Measurements from ENCODE around the gene RAMP2.
"Not testable (repeated sequence)": the region's sequence is repeated elsewhere in the genome, so short reads cannot be mapped to it uniquely, and the experiment has no call there.

RAMP2 gene, protein sequence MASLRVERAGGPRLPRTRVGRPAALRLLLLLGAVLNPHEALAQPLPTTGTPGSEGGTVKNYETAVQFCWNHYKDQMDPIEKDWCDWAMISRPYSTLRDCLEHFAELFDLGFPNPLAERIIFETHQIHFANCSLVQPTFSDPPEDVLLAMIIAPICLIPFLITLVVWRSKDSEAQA

DNA sequence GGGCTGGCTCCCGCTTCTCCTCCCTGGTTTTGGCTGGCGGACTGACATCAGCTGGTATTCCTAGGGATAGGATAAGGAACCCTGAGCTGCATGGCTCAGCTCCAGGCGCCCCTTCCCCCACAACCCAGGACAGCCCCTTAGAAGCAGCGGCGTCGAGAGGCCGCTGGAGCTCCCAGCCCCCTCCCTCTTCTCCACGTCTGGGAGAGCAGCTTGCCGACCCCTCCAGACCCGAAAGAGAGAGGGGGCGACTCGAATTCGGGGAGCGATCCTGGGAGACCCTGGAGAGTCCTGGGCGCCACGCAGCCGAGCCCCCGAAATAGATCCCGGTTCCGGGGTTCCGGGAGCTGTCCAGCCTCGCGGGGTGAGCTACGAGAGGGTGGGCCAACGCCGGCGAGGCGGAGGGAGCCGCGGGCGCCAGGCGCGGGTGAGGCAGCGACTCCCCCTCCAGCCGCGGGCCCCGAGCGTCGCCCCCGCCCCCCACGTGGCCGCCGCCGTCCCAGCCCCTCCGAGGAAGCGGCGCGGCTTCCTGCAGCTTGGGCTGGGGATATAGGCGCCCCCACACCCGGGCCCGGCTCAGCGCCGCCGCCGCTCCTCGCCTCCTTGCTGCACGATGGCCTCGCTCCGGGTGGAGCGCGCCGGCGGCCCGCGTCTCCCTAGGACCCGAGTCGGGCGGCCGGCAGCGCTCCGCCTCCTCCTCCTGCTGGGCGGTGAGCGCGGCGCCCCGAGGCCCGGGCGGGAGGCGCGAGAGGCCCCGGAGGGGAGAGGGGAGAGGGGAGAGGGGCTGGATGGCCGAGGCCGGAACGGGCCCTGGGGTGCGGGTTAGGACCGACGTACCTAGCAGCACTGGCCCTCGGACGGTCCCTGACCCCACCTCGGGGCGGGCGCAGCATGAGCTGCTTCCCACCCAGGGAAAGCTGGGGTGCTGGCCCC, at the start of gene RAMP2:
RAMP2 (plus strand) TSS at position 576 of the 930 bp plus-strand sequence; CDS start at position 611, 35 bp downstream.
- no peak for DNase-seq

DNA sequence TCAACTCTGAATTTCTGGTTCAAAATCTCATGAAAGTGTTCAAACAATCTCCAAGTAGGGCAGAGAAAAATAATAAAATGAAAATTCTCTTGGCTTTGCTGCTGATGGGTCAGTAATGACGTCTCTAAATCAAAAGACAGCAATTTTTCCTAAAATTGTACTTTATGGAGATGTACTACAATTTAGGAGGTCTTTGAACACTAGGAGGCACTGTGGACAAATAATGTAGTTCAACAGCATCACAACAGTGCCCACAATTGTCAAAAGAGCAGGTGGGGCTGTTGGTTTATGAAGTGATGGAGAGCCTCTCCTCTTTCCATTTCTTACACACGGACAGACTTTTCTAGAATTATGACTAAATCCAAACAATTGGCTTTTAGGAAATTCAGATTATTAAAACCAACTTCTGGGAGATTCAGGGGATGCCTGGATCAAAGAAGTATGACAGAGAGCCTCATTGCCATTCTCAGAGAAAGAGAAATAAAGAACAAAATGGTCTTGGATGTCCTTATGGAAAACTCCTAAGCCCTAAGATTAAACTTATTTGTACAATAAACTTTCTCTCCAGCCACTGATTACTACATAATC, 39.9 kb upstream of the RAMP2 start:
- peak; percentile 88 for DNase-seq

DNA sequence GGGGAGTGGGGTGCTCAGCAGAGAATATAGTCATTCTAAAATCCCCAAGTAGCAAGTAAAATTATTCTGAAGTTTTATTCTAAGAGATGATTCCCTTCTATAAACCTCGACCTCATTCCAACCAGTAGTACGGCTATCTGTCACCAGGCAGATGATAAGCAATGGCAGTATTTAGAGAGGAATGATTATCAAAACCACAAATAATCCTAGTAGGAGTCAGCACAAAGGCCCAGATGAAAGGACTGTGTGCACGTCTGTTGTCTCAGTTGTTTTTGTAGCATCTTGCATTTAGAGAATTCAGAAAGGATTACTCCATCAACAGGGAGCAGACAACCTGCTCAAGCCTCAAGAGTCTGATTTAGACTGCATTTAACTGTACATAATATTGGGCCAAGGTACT, 37.4 kb upstream of the RAMP2 start:
- no peak for DNase-seq

DNA sequence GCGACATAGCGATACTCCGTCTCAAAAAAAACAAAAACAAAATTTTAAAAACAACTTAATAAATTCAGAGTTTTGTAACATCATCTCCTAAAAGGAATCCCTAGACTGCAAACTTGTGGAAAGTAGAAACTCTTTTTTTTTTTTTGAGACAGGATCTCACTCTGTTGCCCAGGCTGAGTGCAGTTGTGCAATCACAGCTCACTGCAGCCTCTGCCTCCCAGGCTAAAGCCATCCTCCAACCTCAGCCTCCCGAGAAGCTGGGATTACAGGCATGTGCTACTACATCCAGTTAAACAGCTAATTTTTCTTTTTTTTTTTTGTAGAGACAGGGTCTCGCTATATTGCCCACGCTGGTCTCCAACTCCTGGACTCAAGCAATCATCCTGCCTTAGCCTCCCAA, 35.9 kb upstream of the RAMP2 start:
- DNase-seq: no peak

DNA sequence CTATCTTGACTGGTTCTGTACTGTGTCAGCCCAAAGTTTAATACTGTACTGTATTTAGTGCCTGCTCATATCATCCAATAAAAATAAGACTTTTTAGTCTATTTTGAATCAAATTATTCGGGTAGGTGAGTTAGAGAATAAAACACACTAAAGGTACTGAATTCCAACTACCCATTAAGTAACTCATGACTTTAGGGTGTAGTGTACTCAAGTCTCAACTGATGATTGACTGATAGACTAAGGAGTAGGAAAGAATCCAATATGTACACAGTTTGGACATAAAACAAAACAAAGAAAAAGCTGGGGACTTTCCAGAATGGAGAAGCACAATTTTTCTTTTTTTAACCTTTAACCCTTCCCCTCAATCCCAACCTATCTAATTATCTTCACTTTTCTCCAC, 20.3 kb upstream of the RAMP2 start:
- DNase-seq: no peak

DNA sequence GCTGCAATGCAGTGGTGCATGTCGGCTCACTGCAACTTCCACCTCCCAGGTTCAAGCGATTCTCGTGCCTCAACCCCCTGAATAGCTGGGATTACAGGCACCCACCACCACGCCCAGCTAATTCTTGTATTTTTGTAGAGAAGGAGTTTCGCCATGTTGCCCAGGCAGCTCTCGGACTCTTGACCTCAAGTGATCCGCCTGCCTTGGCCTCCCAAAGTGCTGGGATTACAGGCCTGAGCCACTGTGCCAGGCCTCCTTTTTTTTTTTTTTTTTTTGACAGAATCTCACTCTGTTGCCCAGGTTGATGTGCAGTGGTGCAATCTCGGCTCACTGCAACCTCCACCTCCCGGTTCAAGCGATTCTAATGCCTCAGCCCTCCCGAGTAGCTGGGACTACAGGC, 18.1 kb upstream of the RAMP2 start:
- not testable (repeated sequence) for DNase-seq

DNA sequence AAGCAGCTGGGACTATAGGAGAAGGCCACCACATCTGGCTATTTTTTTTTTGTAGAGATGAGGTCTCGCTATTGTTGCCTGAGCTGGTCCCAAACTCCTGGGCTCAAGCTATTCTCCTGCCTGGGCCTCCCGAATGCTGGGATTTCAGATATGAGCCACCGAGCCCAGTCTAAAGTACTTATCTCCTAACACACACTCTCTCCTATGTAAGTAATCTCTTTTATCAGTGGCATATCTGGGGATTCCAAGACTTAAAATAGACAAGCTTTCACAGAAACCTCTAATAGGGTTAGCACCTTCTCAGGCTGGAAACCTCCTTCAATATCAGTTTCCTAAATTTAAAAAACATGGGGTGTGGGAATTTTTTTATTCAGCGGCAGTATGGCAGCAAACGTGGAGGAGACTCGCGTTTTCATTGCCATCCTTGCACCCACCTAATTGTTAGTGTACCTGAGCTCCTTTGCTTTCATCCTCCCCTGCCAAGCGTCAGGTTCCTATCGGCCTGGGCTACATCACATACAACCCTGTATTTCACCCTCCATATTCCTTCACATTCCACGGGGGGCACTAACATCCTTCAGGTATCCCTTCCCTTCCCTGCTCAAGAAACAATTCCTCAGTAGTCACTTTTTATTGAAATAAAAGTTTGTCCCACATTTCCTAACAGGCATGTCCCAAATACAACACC, 17.3 kb upstream of the RAMP2 start:
- DNase-seq: no peak

DNA sequence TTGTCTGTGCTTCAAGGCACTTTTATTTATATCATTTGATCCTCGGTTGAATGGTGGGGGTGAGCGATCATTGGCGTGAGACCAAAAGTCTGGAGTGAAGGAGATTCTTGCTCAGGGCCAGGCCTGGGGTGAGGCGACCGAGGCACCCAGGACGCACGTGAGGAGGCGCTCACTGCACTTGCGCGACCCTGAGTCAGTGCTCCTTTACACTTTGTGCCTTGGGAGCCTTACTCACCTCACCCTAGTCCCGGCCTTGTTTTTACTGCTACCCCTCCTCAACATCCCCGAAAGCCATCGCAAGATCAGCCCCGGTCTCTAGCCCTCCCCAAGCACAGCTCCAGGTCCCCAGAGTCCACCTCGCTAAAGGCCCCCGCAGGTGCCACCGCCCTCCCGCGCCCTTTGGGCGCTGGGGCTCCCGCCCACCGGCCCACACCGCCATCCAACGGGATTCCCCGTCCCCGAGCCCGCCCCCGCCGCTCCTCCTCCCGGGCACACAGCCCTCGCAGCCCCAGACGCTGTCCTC, 16.7 kb upstream of the RAMP2 start:
- DNase-seq: peak; percentile 46

DNA sequence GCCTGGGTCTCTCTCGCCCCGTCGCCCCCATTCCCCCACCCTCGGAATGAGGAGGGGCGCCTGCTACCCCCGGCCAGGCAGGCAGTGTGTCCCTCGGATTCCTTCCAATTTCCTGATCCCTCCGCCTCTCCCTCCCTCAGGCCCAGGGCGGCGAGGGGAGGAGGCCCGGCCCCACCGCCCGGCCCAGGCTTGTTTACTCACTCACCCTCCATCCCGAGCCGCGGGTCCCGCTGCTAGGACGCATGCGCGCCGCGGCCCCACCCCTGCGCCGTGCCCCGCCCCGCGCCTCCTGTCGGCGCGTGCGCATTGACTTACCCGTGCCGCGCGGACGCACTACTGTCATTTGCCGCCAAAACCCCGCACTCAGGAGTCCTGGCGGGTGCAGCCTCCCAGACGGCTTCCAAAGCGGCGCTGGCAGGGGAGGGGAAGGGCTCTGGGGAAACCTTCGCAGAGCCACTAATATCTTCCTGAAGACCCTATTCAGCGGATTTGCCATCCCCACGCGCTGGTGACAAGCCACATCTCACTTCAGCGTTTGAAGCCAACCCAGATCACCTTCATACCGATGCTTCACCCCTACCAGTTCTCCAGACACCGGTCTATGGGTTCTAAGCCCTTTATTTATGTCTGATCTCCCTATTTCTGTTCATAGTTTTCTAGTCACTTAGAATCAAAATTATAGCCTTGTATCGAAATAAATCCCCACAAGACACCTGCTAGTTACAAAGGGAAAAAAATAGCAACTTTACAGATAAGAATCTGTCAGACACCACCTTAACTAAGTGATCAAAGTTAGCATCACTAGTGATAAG, 16.0 kb upstream of the RAMP2 start, which contains the start of gene EZH1:
EZH1 (minus strand) TSS at position 235 of the 812 bp plus-strand sequence. CDS start 16,099 bp downstream, outside the sequence.
- peak; percentile 78 for DNase-seq

DNA sequence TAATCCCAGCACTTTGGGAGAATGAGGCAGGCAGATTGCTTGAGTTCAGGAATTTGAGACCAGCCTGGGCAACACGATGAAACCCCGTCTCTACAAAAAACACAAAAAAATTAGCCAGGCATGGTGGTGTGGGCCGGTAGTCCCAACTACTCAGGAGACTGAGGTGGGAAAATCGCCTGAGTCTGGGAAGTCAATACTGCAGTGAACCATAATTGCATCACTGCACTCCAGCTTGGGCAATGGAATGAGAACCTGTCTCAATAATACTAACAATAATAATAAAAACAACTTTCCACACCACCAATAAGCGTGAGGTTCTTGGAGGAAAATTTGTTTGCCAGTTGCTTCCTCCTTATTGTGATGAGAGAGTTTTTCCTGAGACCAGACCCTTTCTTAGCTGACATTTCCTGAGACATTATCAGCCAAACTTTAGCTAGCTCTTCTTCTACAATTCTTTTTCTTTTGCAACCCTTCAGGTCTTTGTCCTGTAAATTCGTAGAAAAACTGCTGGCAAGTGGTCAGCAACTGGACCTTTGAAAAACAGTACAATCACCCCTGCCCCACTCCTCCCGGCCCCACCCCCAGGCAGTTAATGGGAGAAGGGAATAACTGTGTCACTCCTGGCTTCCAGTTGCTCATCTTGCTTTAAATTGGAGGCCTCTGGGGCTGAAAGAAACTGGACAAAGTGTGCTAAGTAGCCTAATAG, 12.7 kb upstream of the RAMP2 start:
- DNase-seq: no peak

DNA sequence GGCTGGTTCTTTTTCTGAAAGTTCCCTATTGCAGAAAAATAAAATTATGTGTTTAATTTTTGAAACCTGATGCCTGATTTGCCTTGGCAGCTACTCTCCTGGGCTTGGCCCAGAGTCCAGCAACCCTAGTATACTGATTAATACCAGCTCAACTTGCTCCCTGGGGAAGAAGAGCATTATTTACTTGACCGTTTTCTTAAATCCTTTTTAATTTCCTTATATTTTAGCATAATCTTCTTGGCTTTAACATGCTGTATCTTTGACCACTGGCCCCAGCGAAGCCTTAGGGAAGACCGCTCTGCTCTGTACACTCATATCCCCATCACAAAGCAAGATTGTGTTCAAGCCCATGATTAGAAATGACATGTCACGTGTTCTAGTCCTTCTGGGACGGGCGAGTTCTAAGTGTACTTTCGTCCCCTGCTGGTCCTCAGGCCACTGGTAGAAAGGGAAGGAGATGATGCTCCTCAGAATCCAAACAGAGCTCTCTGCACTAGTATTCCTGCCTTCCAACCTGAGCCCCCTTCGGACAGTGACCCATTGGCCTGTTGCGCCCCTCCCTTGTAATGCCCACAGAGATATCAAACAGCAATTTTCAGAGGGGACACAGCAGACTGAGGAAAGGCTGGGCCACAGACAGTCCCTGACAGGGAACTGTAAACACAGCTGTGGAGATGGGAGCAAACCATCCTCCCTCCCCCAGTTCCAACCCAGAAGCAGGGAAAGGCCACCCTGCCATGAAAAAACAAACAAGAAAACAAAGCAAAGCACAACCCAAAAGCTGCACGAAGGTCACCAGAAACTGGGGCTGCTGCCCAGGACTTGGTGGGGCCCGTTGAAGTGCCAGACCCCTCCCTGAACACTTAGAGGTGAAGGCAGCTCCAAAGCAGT, 11.9 kb upstream of the RAMP2 start:
- no peak for DNase-seq

DNA sequence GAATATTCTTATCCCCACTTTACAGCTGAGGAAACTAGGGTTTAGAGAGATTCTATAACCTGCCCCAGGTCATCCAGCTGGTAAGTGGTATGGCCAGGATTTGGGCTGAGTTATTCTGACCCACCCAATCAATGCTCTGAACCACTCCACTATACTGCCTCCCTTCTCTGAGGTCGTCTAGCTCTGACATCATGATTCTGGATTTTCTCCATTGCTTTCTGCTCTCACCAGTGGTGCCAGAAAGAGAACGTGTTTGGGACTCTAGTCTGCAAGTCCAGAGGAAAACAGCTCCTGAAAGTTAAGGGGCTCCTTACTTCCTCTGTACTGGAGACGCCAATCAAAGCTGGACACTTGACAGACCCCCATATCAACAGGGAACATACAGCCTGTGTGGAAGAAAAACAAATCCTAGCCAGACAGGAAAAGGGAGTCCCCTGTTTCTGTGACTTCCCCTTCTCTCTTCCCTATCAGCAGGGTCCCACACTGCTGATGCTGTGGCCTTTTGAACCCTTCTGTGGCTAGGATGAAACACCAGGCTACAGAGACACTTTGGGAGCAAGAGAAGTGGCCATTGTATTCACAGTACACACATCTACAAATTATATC, 10.2 kb upstream of the RAMP2 start:
- DNase-seq: no peak

DNA sequence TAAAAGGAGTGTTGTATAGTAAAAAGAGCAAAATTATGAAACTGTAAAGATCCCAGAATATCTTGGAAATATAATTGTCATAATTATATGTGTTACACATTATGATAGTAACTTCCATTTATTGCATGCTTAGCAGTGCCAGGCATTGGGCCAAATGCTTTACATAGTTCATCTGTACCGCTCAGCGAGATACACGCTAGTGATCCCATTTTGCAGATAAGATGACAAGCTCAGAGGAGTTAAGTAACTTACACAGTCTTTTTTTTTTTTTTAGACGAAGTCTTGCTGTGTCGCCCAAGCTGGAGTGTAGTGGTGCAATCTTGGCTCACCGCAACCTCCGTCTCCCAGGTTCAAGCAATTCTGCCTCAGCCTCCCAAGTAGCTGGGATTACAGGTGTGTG, 9.4 kb upstream of the RAMP2 start:
- no peak for DNase-seq

DNA sequence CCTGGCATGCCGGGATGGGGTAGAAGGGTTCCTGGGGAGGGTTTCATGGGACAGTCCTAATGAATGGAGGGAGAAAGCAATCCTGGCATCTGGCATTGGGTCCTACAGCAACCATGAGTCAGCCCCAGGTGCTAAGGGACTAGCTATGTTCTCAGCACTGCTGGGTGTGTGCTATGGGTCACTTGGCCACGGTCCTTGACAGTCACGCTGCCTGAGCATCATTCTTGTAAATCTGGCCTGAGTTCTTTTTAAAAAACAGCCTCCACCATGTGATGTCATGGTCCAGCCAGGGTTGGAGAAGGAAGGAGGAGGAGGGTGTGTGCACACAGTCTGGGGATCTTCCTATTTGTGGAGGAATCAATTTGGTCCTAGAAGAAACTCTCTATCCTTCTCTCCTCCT, 6.2 kb upstream of the RAMP2 start:
- DNase-seq: no peak

DNA sequence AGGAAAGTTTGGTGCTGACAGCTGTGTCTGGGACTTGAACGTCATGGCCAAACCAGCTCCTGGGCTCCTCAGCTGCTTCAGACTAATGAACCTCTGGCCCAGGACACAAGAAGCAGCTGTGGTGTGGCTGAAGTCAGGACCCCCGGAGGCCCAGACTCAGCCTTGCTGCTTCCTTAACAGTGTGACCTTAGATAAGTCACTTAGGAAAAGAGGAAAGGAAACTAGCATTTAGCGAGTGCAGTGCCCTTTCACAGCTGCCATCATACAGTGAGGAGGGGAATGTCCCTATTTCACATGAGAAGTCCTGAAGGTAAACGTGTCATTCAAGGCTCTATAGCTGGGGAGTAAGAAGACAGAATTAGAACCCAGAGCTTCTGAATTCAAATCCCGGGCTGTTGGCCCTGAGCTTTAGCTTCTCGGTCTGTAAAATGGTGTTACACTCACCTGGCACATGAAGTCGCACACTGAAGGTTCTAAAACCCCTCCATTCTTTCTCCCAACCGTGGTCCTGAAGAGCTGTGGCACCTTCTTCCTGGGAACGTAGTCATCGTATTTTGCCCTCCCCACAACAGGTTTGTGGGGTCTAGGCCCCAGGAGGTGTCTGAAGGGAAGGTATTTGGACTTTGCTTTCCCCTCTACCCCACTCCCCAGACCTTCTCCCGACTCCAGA, 910 bp upstream of the RAMP2 start:
- DNase-seq: no peak

DNA sequence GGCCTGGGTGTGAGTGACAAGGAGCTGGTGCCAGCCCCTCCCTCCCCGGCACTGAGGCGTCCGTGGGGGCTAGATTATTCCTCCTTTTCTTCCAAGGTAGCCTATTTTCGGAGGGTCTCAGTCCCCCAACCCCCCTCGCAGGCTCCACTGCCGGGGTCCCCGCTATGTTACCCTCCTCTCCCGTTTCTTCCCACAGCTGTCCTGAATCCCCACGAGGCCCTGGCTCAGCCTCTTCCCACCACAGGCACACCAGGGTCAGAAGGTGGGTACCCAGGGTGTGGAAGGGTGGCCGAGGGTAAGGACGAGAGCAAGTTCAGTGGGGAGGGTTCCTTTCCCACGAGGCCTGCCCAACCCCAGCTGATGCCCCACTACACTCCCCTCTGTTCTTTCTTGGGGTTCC, 611 bp downstream of the RAMP2 start:
- no peak for DNase-seq

DNA sequence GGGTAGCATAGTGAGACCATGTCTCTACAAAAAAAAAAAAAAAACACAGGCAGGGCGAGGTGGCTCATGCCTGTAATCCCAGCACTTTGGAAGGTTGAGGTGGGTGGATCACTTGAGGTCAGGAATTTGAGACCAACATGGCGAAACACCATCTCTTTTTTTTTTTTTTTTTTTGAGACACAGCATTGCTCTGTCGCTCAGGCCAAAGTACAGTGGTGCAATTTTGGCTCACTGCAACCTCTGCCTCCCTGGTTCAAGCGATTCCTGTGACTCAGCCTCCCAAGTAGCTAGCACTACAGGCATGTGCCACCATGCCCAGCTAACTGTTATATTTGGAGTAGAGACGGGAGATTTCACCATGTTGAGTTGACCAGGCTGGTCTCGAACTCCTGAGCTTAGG, 5.1 kb downstream of the RAMP2 start:
- no peak for DNase-seq

DNA sequence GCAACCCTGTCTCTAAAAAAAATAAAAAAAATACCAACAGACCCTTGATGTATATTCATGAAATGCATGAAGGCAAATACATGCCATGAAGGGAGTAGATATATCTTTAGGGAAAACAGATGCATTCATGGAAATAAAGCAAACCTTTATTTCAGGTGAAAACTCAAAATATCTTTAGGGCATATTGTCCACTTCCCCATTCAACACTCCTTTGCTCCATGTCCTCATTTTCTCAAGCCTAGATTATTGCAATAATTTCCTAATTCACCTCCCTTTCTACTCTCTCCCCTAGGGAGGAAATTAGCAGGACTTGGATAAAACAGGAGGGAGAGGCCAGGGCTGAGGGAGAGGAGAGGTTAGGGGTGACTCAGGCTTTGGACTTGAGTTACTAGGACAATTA, 6.5 kb downstream of the RAMP2 start:
- no peak for DNase-seq

DNA sequence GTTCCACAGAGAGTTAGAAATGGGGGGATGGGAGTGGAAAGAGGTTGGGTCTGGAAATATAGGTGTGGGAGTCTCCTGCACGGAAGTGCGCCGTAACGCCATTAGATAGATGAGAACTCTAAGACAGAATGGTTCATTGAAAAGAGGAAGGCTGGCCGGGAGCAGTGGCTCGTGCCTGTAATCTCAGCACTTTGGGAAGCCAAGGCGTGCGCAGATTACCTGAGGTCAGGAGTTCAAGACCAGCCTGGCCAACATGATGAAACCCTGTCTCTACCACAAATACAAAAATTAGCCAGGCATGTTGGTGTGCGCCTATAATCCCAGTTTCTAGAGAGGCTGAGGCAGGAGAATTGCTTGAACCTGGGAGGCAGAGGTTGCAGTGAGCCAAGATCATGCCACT, 7.0 kb downstream of the RAMP2 start:
- DNase-seq: not testable (repeated sequence)

Measured in NCI-H1694 (cell line).